Retinal pigment epithelial cell (primary cell): ENCODE results near the gene DPYSL4.

ENCODE experiments used
- DNase-seq: peaks from one replicate; pipeline ENCODE4 v3.0.0-alpha.2; 2010; ENCODE audit warnings: low read depth
- H3K4me3 ChIP-seq: 2 replicates; pipeline ENCODE4 v1.5.1; 2011; ENCODE audit warnings: mild to moderate bottlenecking, low read length, control low read depth, moderate library complexity
- TF ChIP-seq, protein P1 (sequence below): conservative IDR thresholded peaks from 2 replicates; pipeline ENCODE4 v1.5.1; 2011; ENCODE audit warnings: low read depth, low read length, control low read depth, inconsistent platforms

The DPYSL4 gene

DNA sequence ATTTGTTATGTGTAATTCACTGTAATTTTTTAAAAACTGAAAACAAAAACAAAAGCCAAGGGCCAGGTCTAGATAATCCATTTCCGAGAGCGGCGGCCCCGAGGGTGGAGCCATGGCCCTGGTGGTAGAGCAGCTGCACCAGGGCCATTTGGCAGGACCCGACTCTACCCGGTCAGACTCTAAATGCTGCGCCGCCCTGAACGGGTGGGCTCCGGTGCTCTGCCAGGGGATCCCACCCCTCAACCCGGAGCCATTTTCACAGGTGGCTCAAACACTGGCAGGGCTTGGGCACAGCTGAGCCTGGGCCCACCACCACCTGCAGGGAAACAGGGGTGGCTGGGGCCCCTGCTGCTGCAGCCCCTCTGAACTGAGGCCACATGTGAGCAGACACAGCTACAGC is 56.9 kb downstream of the DPYSL4 start:
- TF ChIP-seq, protein P1, sequence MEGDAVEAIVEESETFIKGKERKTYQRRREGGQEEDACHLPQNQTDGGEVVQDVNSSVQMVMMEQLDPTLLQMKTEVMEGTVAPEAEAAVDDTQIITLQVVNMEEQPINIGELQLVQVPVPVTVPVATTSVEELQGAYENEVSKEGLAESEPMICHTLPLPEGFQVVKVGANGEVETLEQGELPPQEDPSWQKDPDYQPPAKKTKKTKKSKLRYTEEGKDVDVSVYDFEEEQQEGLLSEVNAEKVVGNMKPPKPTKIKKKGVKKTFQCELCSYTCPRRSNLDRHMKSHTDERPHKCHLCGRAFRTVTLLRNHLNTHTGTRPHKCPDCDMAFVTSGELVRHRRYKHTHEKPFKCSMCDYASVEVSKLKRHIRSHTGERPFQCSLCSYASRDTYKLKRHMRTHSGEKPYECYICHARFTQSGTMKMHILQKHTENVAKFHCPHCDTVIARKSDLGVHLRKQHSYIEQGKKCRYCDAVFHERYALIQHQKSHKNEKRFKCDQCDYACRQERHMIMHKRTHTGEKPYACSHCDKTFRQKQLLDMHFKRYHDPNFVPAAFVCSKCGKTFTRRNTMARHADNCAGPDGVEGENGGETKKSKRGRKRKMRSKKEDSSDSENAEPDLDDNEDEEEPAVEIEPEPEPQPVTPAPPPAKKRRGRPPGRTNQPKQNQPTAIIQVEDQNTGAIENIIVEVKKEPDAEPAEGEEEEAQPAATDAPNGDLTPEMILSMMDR, result no peak
- DNase-seq, result no peak
- H3K4me3 ChIP-seq, result no peak overlapping the region

DNA sequence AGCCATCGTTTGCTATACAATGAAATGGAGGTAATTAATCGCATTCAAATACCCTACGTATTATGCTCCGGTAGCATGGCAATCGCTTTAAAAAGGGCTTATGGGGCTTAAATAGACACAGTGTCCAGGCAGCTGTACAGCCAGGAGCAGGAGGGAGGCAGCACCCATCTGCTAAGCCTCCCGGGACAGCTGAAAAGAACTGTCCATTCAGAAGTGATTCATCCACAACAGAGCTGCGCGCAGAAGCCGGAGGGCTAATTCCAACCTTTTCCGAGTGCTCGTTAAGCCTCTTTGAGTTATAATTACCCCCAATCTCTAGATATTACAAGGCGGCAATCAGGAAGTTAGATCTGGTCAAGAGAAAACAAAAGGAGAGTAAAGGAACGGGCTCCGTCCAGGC is 58.3 kb downstream of the DPYSL4 start:
- TF ChIP-seq, protein P1, result no peak
- no peak overlapping the region for H3K4me3 ChIP-seq
- DNase-seq, result no peak

DNA sequence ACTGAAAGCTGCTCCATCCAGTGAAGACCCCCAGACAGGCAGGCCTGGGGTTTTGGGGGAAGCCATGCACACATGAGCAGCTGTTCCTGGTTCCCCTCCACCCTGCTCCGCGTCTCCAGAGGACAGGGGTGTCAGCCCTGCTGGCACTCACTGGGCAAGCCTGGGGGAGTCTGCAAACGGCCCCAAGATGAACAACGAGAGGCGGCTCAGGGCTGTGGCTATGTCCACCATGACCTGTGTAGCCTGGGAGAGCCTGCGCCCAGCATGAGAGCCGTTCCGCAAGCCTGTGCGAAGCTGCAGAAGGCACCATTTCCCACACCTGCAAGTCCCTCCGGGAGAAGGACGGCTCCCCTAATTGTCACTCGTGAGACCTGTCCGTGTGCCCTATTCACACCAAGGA is 59.5 kb downstream of the DPYSL4 start:
- TF ChIP-seq, protein P1, result no peak
- no peak for DNase-seq
- H3K4me3 ChIP-seq, result no peak overlapping the region

DNA sequence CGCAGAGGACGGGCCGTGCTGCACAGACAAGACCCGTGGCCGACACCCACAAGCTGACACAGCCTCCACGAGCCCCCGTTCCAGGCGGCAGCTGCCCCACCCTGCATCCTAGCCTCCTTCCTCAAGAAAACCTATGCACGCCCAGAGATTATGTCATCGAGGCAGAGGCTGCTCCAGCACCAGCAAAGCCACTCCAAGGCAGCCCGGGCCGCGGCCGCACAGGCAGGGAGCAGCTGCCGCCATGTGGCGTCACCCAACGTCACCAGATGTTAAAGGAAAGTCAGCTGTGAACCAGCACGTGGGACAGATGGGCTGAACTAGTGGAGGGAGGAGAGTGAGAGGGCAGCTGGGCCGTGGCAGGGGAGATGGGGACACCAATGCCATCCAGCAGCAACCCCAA is 61.2 kb downstream of the DPYSL4 start:
- TF ChIP-seq, protein P1, result no peak
- no peak overlapping the region for H3K4me3 ChIP-seq

DNA sequence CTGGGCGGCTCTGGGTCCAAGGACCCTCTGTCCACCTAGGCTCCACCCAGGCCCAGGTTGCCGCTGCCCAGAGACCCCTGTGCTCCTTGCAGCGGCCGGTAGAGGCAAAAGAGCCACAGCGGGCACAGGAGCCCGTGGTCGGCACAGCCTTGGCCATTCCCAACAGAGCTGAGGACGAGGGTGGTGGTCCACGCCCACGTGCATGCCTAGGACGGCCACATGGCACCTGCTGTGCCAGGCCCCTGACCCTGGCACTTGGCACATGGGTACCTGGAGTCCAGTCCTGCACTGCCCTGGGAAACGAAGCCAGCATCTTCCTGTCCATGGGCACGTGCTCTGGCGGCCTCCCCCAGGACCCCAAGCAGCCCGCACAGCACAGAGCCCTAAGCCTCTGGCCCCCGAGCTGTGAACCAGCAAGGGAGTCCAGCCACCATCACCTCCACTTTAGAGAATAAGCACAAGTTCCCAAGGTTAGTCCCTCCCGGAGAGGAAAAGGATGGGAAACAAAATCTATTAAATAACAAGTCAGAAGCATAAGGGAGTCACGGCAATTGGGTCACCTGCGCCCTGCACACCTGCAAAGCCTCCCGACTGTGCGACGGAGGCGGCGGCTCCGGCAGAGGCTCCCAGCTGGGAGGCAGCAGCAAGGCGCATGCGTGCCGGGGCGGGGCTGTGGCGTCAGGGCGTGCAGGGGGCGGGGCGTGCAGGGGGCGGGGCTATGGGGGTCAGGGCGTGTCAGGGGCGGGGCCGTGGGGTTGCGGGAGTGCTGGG is 61.9 kb downstream of the DPYSL4 start:
- DNase-seq, result no peak
- TF ChIP-seq, protein P1, result no peak
- no peak overlapping the region for H3K4me3 ChIP-seq

More for the DNA sequence above, 61.2 kb downstream of the DPYSL4 start:
- DNase-seq, result no peak

DNA sequence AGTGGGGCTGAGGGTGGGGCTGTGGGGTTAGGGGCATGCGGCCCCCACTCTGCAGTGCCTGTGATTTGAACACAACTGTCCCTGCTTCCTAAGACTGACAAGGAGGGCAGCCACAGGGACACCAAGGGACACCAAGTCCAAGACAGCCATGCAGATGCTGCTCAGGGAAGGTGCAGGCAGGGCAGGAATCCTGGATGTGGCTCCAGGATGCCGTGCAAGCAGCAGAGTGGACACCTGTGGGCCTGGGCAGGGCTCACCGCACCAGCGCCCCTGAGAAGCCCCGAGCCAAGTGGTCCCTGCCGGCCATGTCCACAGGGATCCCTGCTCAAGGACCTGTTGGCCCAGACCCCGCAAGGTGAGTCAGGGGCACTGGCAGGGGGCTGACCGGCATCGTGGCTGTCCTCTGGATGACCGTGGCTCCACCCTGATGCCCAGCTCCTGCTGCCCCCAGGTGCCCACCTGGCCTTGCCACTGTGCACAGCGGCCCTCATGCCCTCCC is 62.5 kb downstream of the DPYSL4 start:
- no peak for DNase-seq
- H3K4me3 ChIP-seq, result no peak overlapping the region
- TF ChIP-seq, protein P1, result no peak

DNA sequence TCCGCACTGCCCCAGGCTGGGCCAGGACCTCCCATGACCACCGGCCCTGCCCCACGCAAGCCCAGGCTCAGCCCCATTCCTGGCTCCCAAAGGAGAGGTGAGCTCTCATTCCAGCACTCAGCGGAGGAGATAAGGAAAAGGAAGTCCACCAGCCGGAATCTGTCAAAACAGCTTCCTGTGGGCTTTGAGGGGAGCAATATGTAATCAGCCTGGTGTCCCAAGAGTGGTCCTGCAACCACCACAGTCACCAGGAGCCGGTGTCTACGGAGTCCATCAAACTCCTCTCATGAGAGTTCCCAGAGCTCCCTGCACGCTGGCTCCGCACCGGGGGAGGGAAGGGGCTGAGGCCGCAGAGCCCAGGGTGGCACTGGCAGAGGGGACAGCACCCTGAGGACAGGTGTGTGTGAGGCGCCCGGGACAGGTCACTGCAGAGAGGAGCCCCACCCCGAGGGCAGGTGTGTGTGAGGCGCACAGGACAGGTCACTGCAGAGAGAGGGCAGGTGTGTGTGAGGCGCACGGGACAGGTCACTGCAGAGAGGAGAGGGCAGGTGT is 63.2 kb downstream of the DPYSL4 start:
- TF ChIP-seq, protein P1, result no peak

More for the DNA sequence above, 63.2 kb downstream of the DPYSL4 start:
- DNase-seq, result no peak
- H3K4me3 ChIP-seq, result no peak overlapping the region
